PC-3 (cell line): ENCODE data around the gene GPC1. TPM values are rescaled to one million over a fixed set of nuclear protein-coding genes. Genes with fewer than 3 reads are reported as not detected.

Experiments
- ATAC-seq: fragments of 200-7000 bp; cut with Tn5 transposase; 2 replicates; pipeline ENCODE4 v1.9.1; 2020; ENCODE audit warnings: mild to moderate bottlenecking, moderate library complexity
- BruUV-seq: library from RNA; stranded (reverse); fragments of 400-500 nt; replicated peaks from 2 replicates; lab custom pipeline; 2021; lab: Mats Ljungman, UMichigan
- CTCF ChIA-PET: fragments of 300-600 bp; sonication (Branson Sonifier 250); formaldehyde crosslinking; loops from one replicate; lab custom pipeline; 2022; ENCODE audit warnings: antibody characterized with exemption; lab: Charles Lee
- POLR2A ChIA-PET: fragments of 300-600 bp; sonication (Branson Sonifier 250); formaldehyde crosslinking; loops from one replicate; lab custom pipeline; 2022; ENCODE audit warnings: antibody characterized with exemption; ENCODE audit not compliant: unreplicated experiment; lab: Charles Lee
- DNase-seq: peaks from one replicate; pipeline ENCODE4 v3.0.0-alpha.2; 2015
- H2AFZ ChIP-seq: fragments of 300-600 bp; sonication (generic); 2 replicates; pipeline ENCODE4 v1.6.0; 2016; ENCODE audit warnings: antibody characterized with exemption, low read length
- H3F3A ChIP-seq: fragments of 300-600 bp; sonication (generic); one replicate; pipeline ENCODE4 v1.6.0; 2017; ENCODE audit warnings: antibody characterized with exemption, low read length, control low read depth, mild to moderate bottlenecking; ENCODE audit not compliant: unreplicated experiment
- H3K27ac ChIP-seq: fragments of 300-600 bp; sonication (generic); 2 replicates; pipeline ENCODE4 v1.5.1; 2016; ENCODE audit warnings: mild to moderate bottlenecking, low read length
- H3K27me3 ChIP-seq: fragments of 300-600 bp; sonication (generic); 2 replicates; pipeline ENCODE4 v1.6.1; 2016; ENCODE audit warnings: low read length, mixed read lengths
- H3K36me3 ChIP-seq: fragments of 300-600 bp; sonication (generic); 2 replicates; pipeline ENCODE4 v1.6.1; 2016; ENCODE audit warnings: low read depth, mixed run types, low read length, mixed read lengths
- H3K4me1 ChIP-seq: fragments of 300-600 bp; sonication (generic); 2 replicates; pipeline ENCODE4 v1.5.1; 2016; ENCODE audit warnings: low read length; ENCODE audit not compliant: insufficient read depth
- H3K4me2 ChIP-seq: fragments of 300-600 bp; sonication (generic); 2 replicates; pipeline ENCODE4 v1.6.0; 2016; ENCODE audit warnings: low read length
- H3K4me3 ChIP-seq: fragments of 300-600 bp; sonication (generic); 2 replicates; pipeline ENCODE4 v1.5.1; 2016; ENCODE audit warnings: mild to moderate bottlenecking, low read length, mixed read lengths
- H3K79me2 ChIP-seq: fragments of 300-600 bp; sonication (generic); 2 replicates; pipeline ENCODE4 v1.6.1; 2017; ENCODE audit warnings: low read length, mixed read lengths
- H3K9ac ChIP-seq: fragments of 300-600 bp; sonication (generic); 2 replicates; pipeline ENCODE4 v1.6.0; 2016; ENCODE audit warnings: mild to moderate bottlenecking, low read length
- H3K9me2 ChIP-seq: fragments of 300-600 bp; sonication (generic); replicated peaks from 2 replicates; pipeline ENCODE4 v1.6.1; 2016; ENCODE audit warnings: mixed run types, low read length, mixed read lengths
- H3K9me3 ChIP-seq: fragments of 300-600 bp; sonication (generic); 2 replicates; pipeline ENCODE4 v1.6.1; 2016; ENCODE audit warnings: low read length, mixed read lengths
- H4K20me1 ChIP-seq: fragments of 300-600 bp; sonication (generic); 2 replicates; pipeline ENCODE4 v1.6.1; 2016; ENCODE audit warnings: low read length, mixed read lengths
- CTCF ChIP-seq: fragments of 300-600 bp; sonication (generic); conservative IDR thresholded peaks from 2 replicates; pipeline ENCODE4 v1.5.1; 2017; ENCODE audit warnings: antibody characterized with exemption, low read depth, mild to moderate bottlenecking, low read length
- EZH2 ChIP-seq: fragments of 300-600 bp; sonication (generic); IDR thresholded peaks from one replicate; pipeline ENCODE4 v1.6.1; 2017; ENCODE audit warnings: antibody characterized with exemption, mild to moderate bottlenecking, low read length; ENCODE audit not compliant: unreplicated experiment
- EZH2phosphoT487 ChIP-seq: fragments of 300-600 bp; sonication (generic); IDR thresholded peaks from 2 replicates; pipeline ENCODE4 v1.6.1; 2018; ENCODE audit warnings: mild to moderate bottlenecking, antibody characterized with exemption, low read length, borderline replicate concordance
- intact Hi-C: fragments of 100-400 bp; cut with micrococcal nuclease; formaldehyde crosslinking; loops from 2 replicates; pipeline ENCODE4 v1.9.0; 2023
- total RNA-seq: library from RNA; depleted of rRNA; stranded (reverse); fragments of >200 nt; gene quantifications from 2 replicates; pipeline ENCODE4 v1.2.3, GENCODE V29; 2014

Gene GPC1
- total RNA-seq, 1 experiment from 2014 or later: 37.1 TPM

- H3K4me3 ChIP-seq: no peak overlapping the region
- H3K4me1 ChIP-seq: peaks cover 13% of the 10 kb centered on the region
- H3K4me2 ChIP-seq: no peak overlapping the region
- ChIA-PET POLR2A (no interaction called here), CTCF (no interaction called here)
- H3K36me3 ChIP-seq: no peaks in the 10 kb centered on the region
- H3K27me3 ChIP-seq: no peaks in the 10 kb centered on the region
- H3K27ac ChIP-seq: no peak overlapping the region
- H4K20me1 ChIP-seq: no peaks in the 10 kb centered on the region
- H3K79me2 ChIP-seq: 0 out of 2 replicates have a peak, but pooled peaks cover 5% of the 10 kb centered on the region
- H3F3A ChIP-seq: no peaks in the 10 kb centered on the region
- no peak for TF ChIP-seq EZH2
- no peak for TF ChIP-seq EZH2phosphoT487
- TF ChIP-seq CTCF: no peak
- intact Hi-C loops: no loop called here
- DNase-seq (no peak), ATAC-seq (no peak)
- H3K9ac ChIP-seq: no peak overlapping the region
- H3K9me2 ChIP-seq: no peaks in the 10 kb centered on the region
- H2AFZ ChIP-seq: no peak overlapping the region
- no peaks in the 10 kb centered on the region for H3K9me3 ChIP-seq
- BruUV-seq: no TSS peak
These were observed 45.1 kb upstream of the GPC1 start for GRCh38 chr2:240390091-240391073.

- Histone ChIP-seq H3K9me3 (no peaks in the 10 kb centered on the region), H3K4me1 (peaks cover 13% of the 10 kb centered on the region), H3K27me3 (no peaks in the 10 kb centered on the region), H3K79me2 (0 out of 2 replicates have a peak, but pooled peaks cover 5% of the 10 kb centered on the region), H3K9me2 (no peaks in the 10 kb centered on the region), H3F3A (no peaks in the 10 kb centered on the region), H3K27ac (no peak overlapping the region), H3K4me2 (no peak overlapping the region), H4K20me1 (no peaks in the 10 kb centered on the region), H2AFZ (no peak overlapping the region), H3K9ac (no peak overlapping the region), H3K36me3 (no peaks in the 10 kb centered on the region), H3K4me3 (no peak overlapping the region)
- ChIA-PET POLR2A (no interaction called here), CTCF (no interaction called here)
- ATAC-seq: no peak
- no TSS peak for BruUV-seq
- TF ChIP-seq EZH2phosphoT487 (no peak), EZH2 (no peak), CTCF (no peak)
- no peak for DNase-seq
- intact Hi-C loops: no loop called here
These were observed 44.1 kb upstream of the GPC1 start for GRCh38 chr2:240391111-240392051.
